HepG2 (cell line): ENCODE measurements around the gene CDK8. TPM values are rescaled to one million over a fixed set of nuclear protein-coding genes. Genes with fewer than 3 reads are reported as not detected.
A peak's percentile ranks its signal among the peaks of the same experiment; 100 is the strongest.

ENCODE experiments used
- CC2D1A ChIP-seq: sonication (generic); formaldehyde crosslinking; IDR thresholded peaks from 2 replicates; pipeline ENCODE4 v1.8.1; 2023; ENCODE audit warnings: mild to moderate bottlenecking, missing genetic modification reagents
- CCAR2 ChIP-seq: fragments of 200-400 bp; formaldehyde crosslinking; optimal IDR thresholded peaks from 2 replicates; pipeline ENCODE3; 2018; ENCODE audit warnings: low read depth, mild to moderate bottlenecking, low read length, moderate library complexity
- CREM ChIP-seq, 2 experiments: sonication (generic) in 1 of 2; formaldehyde crosslinking in 1 of 2; IDR thresholded peaks; 2 replicates each; pipeline versions ENCODE4 v1.4.0 to v1.6.1; 2016 to 2020; ENCODE audit warnings: antibody characterized with exemption in 1 of 2, mild to moderate bottlenecking in 1 of 2, missing genetic modification reagents in 1 of 2
- KDM2A ChIP-seq: sonication (generic); formaldehyde crosslinking; IDR thresholded peaks from 2 replicates; pipeline ENCODE4 v1.4.0; 2020; ENCODE audit warnings: low read depth, missing genetic modification reagents, borderline replicate concordance
- MAF1 ChIP-seq: sonication (generic); formaldehyde crosslinking; IDR thresholded peaks from 2 replicates; pipeline ENCODE4 v1.5.0; 2020; ENCODE audit warnings: missing genetic modification reagents, borderline replicate concordance
- REXO4 ChIP-seq: sonication (generic); formaldehyde crosslinking; IDR thresholded peaks from 2 replicates; pipeline ENCODE4 v1.8.0; 2022; ENCODE audit warnings: missing genetic modification reagents, mild to moderate bottlenecking, borderline replicate concordance
- SRSF1 ChIP-seq: fragments of 200-400 bp; formaldehyde crosslinking; optimal IDR thresholded peaks from 2 replicates; pipeline ENCODE3; 2017; ENCODE audit warnings: mild to moderate bottlenecking, low read depth, low read length, moderate library complexity
- TOPORS ChIP-seq: sonication (generic); formaldehyde crosslinking; IDR thresholded peaks from 2 replicates; pipeline ENCODE4 v1.8.0; 2023; ENCODE audit warnings: mild to moderate bottlenecking, missing genetic modification reagents
- ZNF264 ChIP-seq: sonication (generic); formaldehyde crosslinking; IDR thresholded peaks from 2 replicates; pipeline ENCODE4 v1.4.0; 2020; ENCODE audit warnings: missing genetic modification reagents
- ZNF350 ChIP-seq: sonication (generic); formaldehyde crosslinking; IDR thresholded peaks from 2 replicates; pipeline ENCODE4 v1.4.0; 2020; ENCODE audit warnings: mild to moderate bottlenecking, low read depth, missing genetic modification reagents, borderline replicate concordance
- ZNF354B ChIP-seq: sonication (generic); formaldehyde crosslinking; IDR thresholded peaks from 2 replicates; pipeline ENCODE4 v1.8.0; 2022; ENCODE audit warnings: mild to moderate bottlenecking, missing genetic modification reagents
- ZNF446 ChIP-seq: sonication (generic); formaldehyde crosslinking; IDR thresholded peaks from 2 replicates; pipeline ENCODE4 v1.5.0; 2020; ENCODE audit warnings: mild to moderate bottlenecking, missing genetic modification reagents
- ZNF709 ChIP-seq: sonication (generic); formaldehyde crosslinking; IDR thresholded peaks from 2 replicates; pipeline ENCODE4 v1.5.0; 2020; ENCODE audit warnings: mild to moderate bottlenecking, missing genetic modification reagents
- polyA plus RNA-seq, 8 experiments: library from polyadenylated mRNA; depleted of rRNA in 3 of 8; stranded (reverse) in 7 of 8; unstranded in 1 of 8; fragments of >200 nt; fragmentation: Illumina TruSeq in 4 of 8; extraction: Trizol in 4 of 8; gene quantifications; 2 replicates each; pipeline versions ENCODE4 v1.2.1 to v1.2.3, GENCODE V29; 2011 to 2016; ENCODE audit warnings: low read depth in 4 of 8, missing spikeins in 1 of 8, mixed read lengths in 1 of 8; ENCODE audit not compliant: insufficient read depth in 1 of 8
- total RNA-seq, 5 experiments: library from RNA; depleted of rRNA; stranded (reverse); fragments of >200 nt; fragmentation: Illumina TruSeq; extraction: Trizol; gene quantifications; 2 replicates each; pipeline ENCODE4 v1.2.3, GENCODE V29; 2016; ENCODE audit warnings: low read depth in 1 of 5
- TF ChIP-seq, protein P1 (sequence below): sonication (generic); formaldehyde crosslinking; IDR thresholded peaks from 2 replicates; pipeline ENCODE4 v1.4.0; 2020; ENCODE audit warnings: missing genetic modification reagents
- TF ChIP-seq, protein P2 (sequence below): sonication (generic); formaldehyde crosslinking; IDR thresholded peaks from 2 replicates; pipeline ENCODE4 v1.5.0; 2020; ENCODE audit warnings: mild to moderate bottlenecking, missing genetic modification reagents
- TF ChIP-seq, protein P3 (sequence below): sonication (generic); formaldehyde crosslinking; IDR thresholded peaks from 2 replicates; pipeline ENCODE4 v1.5.1; 2020; ENCODE audit warnings: mild to moderate bottlenecking, missing genetic modification reagents, moderate library complexity

The CDK8 gene
- total and polyA plus RNA-seq, 2 of the 13 experiments (the other 11 are each of a cell fraction or from before 2014, with no cell fraction given): 15.8 to 16.4 TPM

DNA sequence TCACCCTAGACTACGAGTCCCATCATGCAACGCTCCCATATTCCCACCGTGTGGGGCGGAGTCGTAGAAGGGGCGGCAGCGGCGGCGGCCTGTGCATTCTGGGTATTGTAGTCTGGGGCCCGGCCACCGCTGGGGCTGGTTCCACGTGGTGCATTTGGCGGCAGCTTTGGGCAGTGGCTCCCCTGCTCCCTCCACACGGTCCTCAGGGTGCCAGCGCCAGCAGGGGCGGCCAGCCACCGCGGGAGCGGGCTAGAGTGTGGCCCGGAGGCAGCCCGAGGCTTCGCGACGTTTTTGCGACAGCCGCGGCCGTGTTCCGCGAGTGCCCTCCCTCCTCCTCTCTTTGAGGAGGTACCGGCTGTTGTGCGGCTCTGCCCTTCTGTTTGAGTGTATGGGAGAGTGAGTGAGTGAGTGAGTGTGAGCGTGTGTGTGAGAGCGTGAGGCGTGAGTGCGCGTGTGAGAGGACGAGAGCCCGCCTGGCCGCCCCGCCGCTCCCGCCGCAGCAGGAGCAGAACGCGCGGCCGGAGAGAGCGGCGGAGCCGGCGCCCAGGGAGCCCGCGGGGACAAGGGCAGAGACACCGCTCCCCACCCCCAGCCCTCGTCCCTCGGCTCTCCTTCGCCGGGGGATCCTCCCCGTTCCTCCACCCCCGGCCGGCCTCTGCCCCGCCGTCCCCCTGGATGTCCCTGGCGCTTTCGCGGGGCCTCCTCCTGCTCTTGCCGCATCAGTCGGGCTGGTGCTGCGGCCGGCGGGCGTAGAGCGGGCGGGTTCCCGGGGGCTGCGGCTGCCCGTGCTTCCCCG is at the start of gene CDK8 (continued):
- TF ChIP-seq, protein P1, sequence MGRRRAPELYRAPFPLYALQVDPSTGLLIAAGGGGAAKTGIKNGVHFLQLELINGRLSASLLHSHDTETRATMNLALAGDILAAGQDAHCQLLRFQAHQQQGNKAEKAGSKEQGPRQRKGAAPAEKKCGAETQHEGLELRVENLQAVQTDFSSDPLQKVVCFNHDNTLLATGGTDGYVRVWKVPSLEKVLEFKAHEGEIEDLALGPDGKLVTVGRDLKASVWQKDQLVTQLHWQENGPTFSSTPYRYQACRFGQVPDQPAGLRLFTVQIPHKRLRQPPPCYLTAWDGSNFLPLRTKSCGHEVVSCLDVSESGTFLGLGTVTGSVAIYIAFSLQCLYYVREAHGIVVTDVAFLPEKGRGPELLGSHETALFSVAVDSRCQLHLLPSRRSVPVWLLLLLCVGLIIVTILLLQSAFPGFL (CRISPR knock-in tag): no peak
- TF ChIP-seq SRSF1 (no peak), CCAR2 (no peak), KDM2A (CRISPR knock-in tag) (peak; percentile 74), ZNF264 (CRISPR knock-in tag) (0 out of 2 replicates have a peak, but pooled peaks have one; percentile 46), ZNF709 (peak; percentile 62; the same call in 1 of the 2 replicates), ZNF350 (peak; percentile 84), CREM (IDR thresholded peaks at IDR 0.05) (peak; percentile 98), CREM (CRISPR knock-in tag; IDR thresholded peaks at IDR 0.05) (no peak), ZNF446 (CRISPR knock-in tag) (no peak), TOPORS (CRISPR knock-in tag) (no peak), REXO4 (no peak), CC2D1A (CRISPR knock-in tag) (no peak), MAF1 (peak; percentile 42; the same call in 1 of the 2 replicates), ZNF354B (no peak)
- TF ChIP-seq, protein P2, sequence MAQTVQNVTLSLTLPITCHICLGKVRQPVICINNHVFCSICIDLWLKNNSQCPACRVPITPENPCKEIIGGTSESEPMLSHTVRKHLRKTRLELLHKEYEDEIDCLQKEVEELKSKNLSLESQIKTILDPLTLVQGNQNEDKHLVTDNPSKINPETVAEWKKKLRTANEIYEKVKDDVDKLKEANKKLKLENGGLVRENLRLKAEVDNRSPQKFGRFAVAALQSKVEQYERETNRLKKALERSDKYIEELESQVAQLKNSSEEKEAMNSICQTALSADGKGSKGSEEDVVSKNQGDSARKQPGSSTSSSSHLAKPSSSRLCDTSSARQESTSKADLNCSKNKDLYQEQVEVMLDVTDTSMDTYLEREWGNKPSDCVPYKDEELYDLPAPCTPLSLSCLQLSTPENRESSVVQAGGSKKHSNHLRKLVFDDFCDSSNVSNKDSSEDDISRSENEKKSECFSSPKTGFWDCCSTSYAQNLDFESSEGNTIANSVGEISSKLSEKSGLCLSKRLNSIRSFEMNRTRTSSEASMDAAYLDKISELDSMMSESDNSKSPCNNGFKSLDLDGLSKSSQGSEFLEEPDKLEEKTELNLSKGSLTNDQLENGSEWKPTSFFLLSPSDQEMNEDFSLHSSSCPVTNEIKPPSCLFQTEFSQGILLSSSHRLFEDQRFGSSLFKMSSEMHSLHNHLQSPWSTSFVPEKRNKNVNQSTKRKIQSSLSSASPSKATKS (CRISPR knock-in tag): no peak
- TF ChIP-seq, protein P3, sequence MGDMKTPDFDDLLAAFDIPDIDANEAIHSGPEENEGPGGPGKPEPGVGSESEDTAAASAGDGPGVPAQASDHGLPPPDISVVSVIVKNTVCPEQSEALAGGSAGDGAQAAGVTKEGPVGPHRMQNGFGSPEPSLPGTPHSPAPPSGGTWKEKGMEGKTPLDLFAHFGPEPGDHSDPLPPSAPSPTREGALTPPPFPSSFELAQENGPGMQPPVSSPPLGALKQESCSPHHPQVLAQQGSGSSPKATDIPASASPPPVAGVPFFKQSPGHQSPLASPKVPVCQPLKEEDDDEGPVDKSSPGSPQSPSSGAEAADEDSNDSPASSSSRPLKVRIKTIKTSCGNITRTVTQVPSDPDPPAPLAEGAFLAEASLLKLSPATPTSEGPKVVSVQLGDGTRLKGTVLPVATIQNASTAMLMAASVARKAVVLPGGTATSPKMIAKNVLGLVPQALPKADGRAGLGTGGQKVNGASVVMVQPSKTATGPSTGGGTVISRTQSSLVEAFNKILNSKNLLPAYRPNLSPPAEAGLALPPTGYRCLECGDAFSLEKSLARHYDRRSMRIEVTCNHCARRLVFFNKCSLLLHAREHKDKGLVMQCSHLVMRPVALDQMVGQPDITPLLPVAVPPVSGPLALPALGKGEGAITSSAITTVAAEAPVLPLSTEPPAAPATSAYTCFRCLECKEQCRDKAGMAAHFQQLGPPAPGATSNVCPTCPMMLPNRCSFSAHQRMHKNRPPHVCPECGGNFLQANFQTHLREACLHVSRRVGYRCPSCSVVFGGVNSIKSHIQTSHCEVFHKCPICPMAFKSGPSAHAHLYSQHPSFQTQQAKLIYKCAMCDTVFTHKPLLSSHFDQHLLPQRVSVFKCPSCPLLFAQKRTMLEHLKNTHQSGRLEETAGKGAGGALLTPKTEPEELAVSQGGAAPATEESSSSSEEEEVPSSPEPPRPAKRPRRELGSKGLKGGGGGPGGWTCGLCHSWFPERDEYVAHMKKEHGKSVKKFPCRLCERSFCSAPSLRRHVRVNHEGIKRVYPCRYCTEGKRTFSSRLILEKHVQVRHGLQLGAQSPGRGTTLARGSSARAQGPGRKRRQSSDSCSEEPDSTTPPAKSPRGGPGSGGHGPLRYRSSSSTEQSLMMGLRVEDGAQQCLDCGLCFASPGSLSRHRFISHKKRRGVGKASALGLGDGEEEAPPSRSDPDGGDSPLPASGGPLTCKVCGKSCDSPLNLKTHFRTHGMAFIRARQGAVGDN (CRISPR knock-in tag): peak; percentile 71
